Hematopoietic multipotent progenitor cell treated with erythropoietin and hydrocortisone succinate and interleukin-3 and kit ligand, for 6 days (in vitro differentiated cells): ENCODE results near the gene ACLY.
"Not testable (repeated sequence)": the region's sequence is repeated elsewhere in the genome, so short reads cannot be mapped to it uniquely, and the experiment has no call there.

Source experiments
- DNase-seq: peaks from one replicate; pipeline ENCODE4 v3.0.0-alpha.2; 2015

ACLY gene

GRCh38 chr17:41939044-41939692 lies 20.4 kb upstream of the ACLY start:
- DNase-seq: no peak

- peak; percentile 97 for DNase-seq
Observed at GRCh38 chr17:41937970-41938954, 19.5 kb upstream of the ACLY start.

DNA sequence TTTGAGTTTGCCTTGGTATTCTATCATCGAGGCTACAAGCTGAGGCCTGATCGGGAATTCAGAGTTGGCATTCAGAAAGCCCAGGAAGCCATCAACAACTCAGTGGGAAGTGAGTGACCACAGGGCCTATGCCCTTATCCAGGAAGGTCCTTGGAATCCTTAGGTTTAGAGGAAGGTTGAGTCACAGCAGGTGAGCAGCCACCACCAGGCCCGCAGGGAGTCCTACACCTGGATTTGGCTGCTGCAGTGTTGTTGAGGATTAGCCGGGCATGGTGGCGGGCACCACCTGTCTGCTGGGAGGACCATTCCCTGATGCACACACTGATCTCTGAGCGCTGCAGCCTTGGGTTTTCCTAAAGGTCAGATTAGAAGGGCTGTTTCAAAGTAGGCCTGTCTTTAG lies 16.9 kb upstream of the ACLY start:
- DNase-seq: no peak

GRCh38 chr17:41932816-41933389 lies 14.2 kb upstream of the ACLY start:
- peak; percentile 81 for DNase-seq

GRCh38 chr17:41931715-41932114 lies 13.0 kb upstream of the ACLY start:
- not testable (repeated sequence) for DNase-seq

GRCh38 chr17:41930833-41931156 lies 12.0 kb upstream of the ACLY start:
- not testable (repeated sequence) for DNase-seq

DNA sequence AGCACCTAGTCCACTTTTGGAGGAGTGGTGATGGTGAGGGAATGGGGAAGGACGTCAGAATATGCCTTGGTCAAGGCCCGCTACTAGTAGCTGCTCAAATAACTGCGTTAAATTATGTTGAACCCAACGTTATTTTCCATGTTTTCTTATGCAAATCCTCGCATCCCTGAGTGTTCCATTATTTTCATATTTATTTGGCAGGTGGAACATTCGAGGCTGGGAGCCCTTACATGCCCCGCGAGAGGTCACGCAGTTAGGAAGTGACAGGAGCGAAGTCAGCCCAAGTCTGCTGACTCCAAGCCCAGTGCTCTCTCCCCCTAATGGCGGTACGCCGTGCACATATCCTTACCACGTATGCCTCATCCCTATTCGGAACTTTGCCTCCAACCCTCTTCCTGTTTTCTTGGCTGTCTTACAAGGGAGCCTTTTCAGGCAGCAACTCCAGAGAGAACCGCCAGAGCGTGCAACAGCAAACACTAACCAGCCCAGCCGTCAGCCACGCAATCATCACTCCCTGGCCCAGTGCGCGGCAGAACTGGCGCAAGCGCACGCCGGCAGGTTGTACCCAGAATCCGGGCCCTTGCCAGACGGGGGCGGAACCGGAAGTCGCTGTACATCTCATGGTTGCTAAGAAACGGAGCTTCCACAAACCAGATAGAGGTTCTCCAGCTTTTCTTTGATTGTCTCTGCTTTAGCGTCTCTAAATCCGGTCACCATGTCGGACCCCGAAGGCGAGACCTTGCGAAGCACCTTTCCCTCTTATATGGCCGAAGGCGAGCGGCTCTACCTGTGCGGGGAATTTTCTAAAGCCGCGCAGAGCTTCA lies 11.5 kb upstream of the ACLY start, which contains the start of gene ODAD4:
TSS of gene ODAD4 (plus strand) at position 609 of the 824 bp plus-strand sequence. CDS start at position 716, 107 bp downstream.
- DNase-seq: peak; percentile 99

GRCh38 chr17:41928693-41929251 lies 10.0 kb upstream of the ACLY start:
- DNase-seq: no peak

DNA sequence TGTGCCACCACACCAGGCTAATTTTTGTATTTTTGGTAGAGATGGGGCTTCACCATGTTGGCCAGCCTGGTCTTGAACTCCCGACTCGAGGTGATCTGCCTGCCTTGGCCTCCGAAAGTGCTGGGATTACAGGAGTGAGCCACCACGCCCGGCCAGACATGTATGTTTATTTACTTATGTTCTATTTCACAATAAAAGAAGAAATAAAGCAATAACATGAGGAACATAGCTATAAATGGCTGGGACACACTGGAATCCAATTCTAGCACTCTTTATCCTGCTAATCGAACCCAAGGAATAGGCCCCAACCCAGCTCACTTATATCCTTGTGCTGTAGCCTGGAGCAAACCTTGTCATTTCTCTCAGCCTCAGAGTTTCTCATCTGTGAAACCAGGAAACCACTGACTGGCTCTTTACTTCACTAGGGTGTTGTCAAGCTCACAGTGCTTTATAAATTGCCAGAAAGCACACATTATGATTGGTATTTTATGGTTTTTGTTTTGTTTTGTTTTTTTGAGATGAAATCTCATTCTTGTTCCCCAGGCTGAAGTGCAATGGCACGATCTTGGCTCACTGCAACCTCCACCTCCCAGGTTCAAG lies 7.3 kb upstream of the ACLY start:
- no peak for DNase-seq

- DNase-seq: no peak
Observed at GRCh38 chr17:41920580-41920955, 1.8 kb upstream of the ACLY start.

DNA sequence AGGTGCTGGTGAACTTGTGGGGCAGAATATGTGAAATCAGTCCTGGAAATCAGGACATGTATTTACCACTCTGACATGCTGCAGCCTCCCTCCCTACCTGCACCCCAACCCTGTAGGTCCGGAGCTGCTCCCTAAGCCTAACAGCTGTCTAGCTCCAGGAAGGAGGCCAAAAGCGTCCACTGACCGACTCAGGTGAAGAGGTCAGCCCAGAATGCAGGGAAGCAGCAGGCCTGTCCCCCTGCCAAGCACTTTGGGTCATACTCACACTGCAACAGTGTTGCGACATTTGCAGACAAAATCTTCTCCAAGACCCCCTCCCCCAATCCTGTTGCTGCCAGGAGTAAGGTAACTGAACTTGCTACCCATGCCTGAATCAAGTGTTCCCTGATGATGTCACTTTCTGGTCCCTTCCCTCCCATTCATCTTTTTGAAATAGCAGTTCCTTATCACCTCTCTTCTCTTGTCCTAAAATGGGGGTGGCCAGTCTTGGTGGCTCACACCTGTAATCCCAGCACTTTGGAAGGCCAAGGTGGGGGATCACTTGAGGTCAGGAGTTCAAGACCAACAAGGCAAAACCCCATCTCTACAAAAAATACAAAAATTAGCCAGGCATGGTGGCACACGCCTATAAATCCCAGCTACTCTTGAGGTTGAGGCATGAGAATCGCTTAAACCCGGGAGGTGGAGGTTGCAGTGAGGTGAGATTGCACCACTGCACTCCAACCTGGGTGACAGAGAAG lies 1.3 kb upstream of the ACLY start:
- peak; percentile 31 for DNase-seq

DNA sequence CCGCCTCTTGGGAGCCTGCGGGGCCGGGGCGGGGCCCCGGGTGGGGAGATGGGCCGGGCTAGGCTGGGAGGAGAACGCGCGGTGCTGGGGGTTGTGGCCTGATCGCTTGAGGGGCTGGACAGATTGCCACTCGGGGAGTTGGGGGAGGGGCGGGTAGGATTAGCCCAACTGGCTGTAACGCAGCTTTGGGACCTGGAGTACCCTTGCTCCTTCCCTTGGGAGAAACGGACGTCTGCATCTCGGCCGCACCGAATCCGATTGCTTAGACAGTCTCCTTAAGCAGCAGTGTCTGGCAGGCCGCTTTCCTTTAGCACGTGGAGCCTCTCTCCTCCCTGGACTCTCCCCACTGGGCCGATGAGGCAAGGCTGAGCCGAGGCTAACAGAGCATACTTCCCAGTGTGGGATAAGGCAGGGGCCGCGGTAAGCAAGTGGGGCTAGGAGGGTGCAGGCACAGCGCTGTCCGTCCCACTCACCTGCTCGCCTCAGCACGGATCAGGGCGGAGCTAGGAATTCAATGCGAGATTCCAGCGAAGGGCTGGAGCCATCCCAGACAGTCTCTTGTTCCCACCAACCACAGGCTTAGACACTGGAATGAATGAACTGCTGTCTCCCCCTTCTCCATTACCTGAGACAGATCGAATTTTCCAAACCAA lies 540 bp upstream of the ACLY start:
- no peak for DNase-seq

DNA sequence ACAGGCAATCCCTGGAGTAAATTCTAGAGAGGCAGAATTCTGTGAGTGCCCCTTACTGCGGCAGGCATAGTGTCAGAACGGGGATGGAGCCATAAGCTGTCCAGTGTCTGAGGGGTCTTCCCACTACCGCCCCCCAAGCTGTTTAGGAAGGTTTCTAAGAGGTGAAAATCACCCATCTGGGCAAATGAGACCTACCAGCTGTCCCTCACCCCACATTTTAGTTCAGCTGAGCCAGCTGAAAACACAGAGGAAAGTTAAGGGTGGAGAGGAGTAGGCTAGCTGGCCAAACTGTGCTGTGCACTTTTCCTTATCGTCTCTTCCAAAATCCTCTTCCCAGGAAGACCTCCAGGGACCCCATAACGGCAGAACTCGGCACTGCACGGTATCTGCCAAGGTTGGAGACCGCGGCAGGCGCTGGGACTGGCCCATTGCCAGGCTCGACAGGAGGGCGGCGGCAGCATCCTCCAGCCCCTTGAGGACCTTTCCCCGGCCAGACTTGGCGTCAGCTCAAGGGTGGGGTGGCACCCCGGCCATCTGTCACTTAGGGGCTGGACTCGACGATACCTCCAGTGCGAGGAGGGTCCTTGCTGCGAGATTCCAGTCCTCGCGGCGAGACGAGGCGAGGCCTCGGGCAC lies 955 bp downstream of the ACLY start:
- peak; percentile 86 for DNase-seq

DNA sequence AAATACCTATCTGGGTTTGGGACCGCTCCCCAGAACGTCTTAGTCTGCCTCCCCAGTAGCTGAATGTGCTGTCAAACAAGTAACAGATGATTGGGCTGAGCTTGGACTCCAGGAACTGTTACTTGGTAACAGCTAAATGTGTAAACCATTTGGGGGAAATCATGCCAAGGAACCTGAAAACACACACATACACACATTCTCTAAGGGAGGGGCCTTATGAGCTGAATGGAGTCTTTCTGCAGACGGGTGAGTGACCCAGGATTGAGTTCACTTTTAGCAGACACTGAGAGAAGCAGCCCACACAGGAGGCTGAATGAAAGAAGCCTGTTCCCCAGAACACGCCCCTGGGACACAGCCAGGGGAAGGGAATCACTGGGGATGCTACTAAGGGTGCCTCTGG lies 1.6 kb downstream of the ACLY start:
- DNase-seq: peak; percentile 25

- no peak for DNase-seq
Observed at GRCh38 chr17:41915566-41915965, 3.2 kb downstream of the ACLY start.

- no peak for DNase-seq
Observed at GRCh38 chr17:41915020-41915419, 3.7 kb downstream of the ACLY start.

DNA sequence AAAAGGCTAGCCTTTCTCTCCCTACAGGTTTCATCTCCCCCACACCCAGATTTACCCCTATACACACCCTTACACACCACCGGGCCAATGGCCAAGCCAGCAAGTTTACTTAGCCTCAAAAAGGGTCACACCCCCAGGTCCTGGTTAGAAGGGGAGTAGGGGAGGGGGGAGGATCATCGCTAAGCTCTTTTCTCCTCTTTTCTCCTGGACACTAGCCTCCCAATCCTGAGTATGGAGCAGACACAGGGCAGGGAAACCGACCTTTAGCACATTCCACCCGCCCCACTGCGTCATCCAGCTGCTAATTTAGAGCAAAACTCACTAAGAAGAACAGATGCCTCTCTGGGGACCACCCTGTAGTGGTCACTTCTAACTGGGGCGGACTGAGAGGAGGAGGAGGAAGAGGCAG lies 4.4 kb downstream of the ACLY start:
- no peak for DNase-seq

- DNase-seq: no peak
Observed at GRCh38 chr17:41913798-41914197, 5.0 kb downstream of the ACLY start.

DNA sequence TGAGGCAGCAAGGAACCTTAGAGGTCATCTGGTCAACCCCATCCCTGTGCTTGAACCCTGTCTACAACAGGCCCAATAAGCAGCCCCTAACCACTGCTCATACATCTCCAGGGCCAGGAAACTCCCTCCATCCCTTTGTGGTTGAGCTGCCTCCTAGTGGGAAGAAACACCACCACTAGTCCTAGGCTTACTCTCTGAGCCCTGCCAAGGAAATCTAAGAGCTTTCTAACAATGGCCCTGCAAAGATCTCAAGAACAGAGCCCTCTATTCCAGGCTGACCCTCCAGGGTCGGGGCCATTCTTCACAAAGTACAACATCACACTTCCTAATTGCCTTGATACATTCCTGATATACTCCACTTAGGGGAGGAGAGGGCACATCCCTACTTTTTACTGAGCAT lies 5.8 kb downstream of the ACLY start:
- DNase-seq: no peak

- no peak for DNase-seq
Observed at GRCh38 chr17:41910701-41911391, 7.9 kb downstream of the ACLY start.
